GM23248 (cell line): Measurements from ENCODE around the gene ARAP3. TPM values are rescaled to one million over a fixed set of nuclear protein-coding genes. Genes with fewer than 3 reads are reported as not detected.

ENCODE experiments used
- DNase-seq: peaks from one replicate; pipeline ENCODE4 v3.0.0-alpha.2; 2015
- H2AFZ ChIP-seq: fragments of 200-600 bp; sonication (generic); 2 replicates; pipeline ENCODE4 v1.6.1; 2016; ENCODE audit warnings: antibody characterized with exemption
- H3F3A ChIP-seq: fragments of 200-600 bp; sonication (generic); 2 replicates; pipeline ENCODE4 v1.6.1; 2016; ENCODE audit warnings: mild to moderate bottlenecking, antibody characterized with exemption, mixed run types; ENCODE audit not compliant: insufficient read depth
- H3K27ac ChIP-seq: fragments of 200-600 bp; sonication (generic); 2 replicates; pipeline ENCODE4 v1.5.1; 2016; ENCODE audit warnings: mild to moderate bottlenecking
- H3K27me3 ChIP-seq: fragments of 200-600 bp; sonication (generic); replicated peaks from 2 replicates; pipeline ENCODE4 v1.6.1; 2016; ENCODE audit warnings: mild to moderate bottlenecking; ENCODE audit not compliant: insufficient read depth
- H3K36me3 ChIP-seq: fragments of 200-600 bp; sonication (generic); 2 replicates; pipeline ENCODE4 v1.6.1; 2016; ENCODE audit warnings: low read depth, mild to moderate bottlenecking
- H3K4me1 ChIP-seq: fragments of 200-600 bp; sonication (generic); 2 replicates; pipeline ENCODE4 v1.6.1; 2016; ENCODE audit warnings: mild to moderate bottlenecking; ENCODE audit not compliant: insufficient read depth
- H3K4me2 ChIP-seq: fragments of 200-600 bp; sonication (generic); one replicate; pipeline ENCODE4 v1.6.1; 2016; ENCODE audit warnings: mild to moderate bottlenecking; ENCODE audit not compliant: unreplicated experiment
- H3K4me3 ChIP-seq: fragments of 200-600 bp; sonication (generic); 2 replicates; pipeline ENCODE4 v1.5.1; 2016; ENCODE audit warnings: mild to moderate bottlenecking
- H3K79me2 ChIP-seq: fragments of 200-600 bp; sonication (generic); 2 replicates; pipeline ENCODE4 v1.6.1; 2016; ENCODE audit warnings: mild to moderate bottlenecking; ENCODE audit not compliant: insufficient read depth
- H3K9ac ChIP-seq: fragments of 200-600 bp; sonication (generic); 2 replicates; pipeline ENCODE4 v1.6.1; 2016; ENCODE audit warnings: mild to moderate bottlenecking
- H3K9me2 ChIP-seq: fragments of 200-600 bp; sonication (generic); 2 replicates; pipeline ENCODE4 v1.6.1; 2016; ENCODE audit warnings: mixed run types, mild to moderate bottlenecking, moderate library complexity; ENCODE audit not compliant: insufficient read depth
- H3K9me3 ChIP-seq: fragments of 200-600 bp; sonication (generic); one replicate; pipeline ENCODE4 v1.6.1; 2017; ENCODE audit warnings: low read depth
- H4K20me1 ChIP-seq: fragments of 200-600 bp; sonication (generic); 2 replicates; pipeline ENCODE4 v1.6.0; 2016; ENCODE audit not compliant: insufficient read depth
- EZH2 ChIP-seq: fragments of 200-600 bp; sonication (generic); IDR thresholded peaks from 2 replicates; pipeline ENCODE4 v1.6.1; 2018; ENCODE audit warnings: antibody characterized with exemption, mild to moderate bottlenecking; ENCODE audit not compliant: insufficient read depth, poor library complexity, severe bottlenecking
- EZH2phosphoT487 ChIP-seq: fragments of 200-600 bp; sonication (generic); IDR thresholded peaks from 2 replicates; pipeline ENCODE4 v1.6.1; 2018; ENCODE audit warnings: antibody characterized with exemption, moderate library complexity, mild to moderate bottlenecking, low read depth; ENCODE audit not compliant: insufficient read depth
- WGBS, 2 experiments: methylation state at CpG; one replicate each; pipeline ENCODE4 v1.1.6; 2015 to 2017; ENCODE audit warnings: low lambda C conversion rate in 2 of 2, low coverage in 1 of 2; ENCODE audit errors: missing lambda C conversion rate in 2 of 2; 5-methylcytosine and 5-hydroxymethylcytosine counted together
- in situ Hi-C: fragments of 300-500 bp; cut with MboI; formaldehyde crosslinking; loops from 2 replicates; pipeline ENCODE4 v1.15.0; 2020
- polyA plus RNA-seq: library from polyadenylated mRNA; unstranded; fragments of >200 nt; fragmentation: Nextera tagmentation; extraction: Ambion mirVana; gene quantifications from 2 replicates; pipeline ENCODE4 v1.2.1, GENCODE V29; 2016
- total RNA-seq: library from RNA; depleted of rRNA; stranded (reverse); fragments of >200 nt; shearing (Covaris generic); gene quantifications from 2 replicates; pipeline ENCODE4 v1.2.3, GENCODE V29; 2014

The ARAP3 gene
- total and polyA plus RNA-seq, 2 experiments from 2014 or later: 2.2 TPM

DNA sequence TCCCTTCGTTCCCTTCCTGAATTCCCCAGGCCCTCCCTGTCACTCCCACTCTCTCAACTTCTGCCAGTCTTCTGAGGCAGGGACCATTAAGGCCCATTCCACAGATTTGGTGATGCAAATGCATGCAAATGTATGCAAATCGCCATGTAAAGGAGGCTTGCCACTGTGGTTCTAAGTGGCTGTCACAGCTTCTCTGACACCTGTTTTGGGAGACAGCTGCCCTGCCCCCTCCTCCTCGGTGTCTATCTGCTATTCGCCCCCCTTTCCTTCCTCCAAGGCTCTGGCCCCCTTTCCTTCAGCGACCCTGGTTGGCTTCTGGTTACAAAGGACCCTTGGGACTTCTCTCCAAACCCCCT, 10.5 kb upstream of the ARAP3 start:
- H3K9me2 ChIP-seq: no peaks in the 10 kb centered on the region
- no peaks in the 10 kb centered on the region for H3K9me3 ChIP-seq
- in situ Hi-C loops: loop anchor here (5.0 to 25.0 kb wide), 2 partner anchors 270 to 445 kb away; no protein-coding TSS in a partner anchor
- peaks cover 13% of the 10 kb centered on the region for H3K27me3 ChIP-seq
- 27 to 41% methylated on average over 5 of the region's 5 CpGs for WGBS, 2 experiments
- peak overlapping the region; percentile 85 for H2AFZ ChIP-seq
- no peak overlapping the region for H3K27ac ChIP-seq
- peak overlapping the region; percentile 72 for H3K4me3 ChIP-seq
- no peaks in the 10 kb centered on the region for H3K36me3 ChIP-seq
- H3K79me2 ChIP-seq: no peaks in the 10 kb centered on the region
- no peak for TF ChIP-seq EZH2
- TF ChIP-seq EZH2phosphoT487: no peak
- H3K9ac ChIP-seq: no peak overlapping the region
- H4K20me1 ChIP-seq: no peaks in the 10 kb centered on the region
- peaks cover 14% of the 10 kb centered on the region for H3K4me1 ChIP-seq
- DNase-seq: no peak
- peaks cover 8% of the 10 kb centered on the region; the same call in 1 of the 2 replicates for H3F3A ChIP-seq
- peak overlapping the region; percentile 78 for H3K4me2 ChIP-seq

- Histone ChIP-seq H2AFZ (peak overlapping the region; percentile 85), H3K36me3 (no peaks in the 10 kb centered on the region), H4K20me1 (no peaks in the 10 kb centered on the region), H3K79me2 (no peaks in the 10 kb centered on the region), H3K9me2 (no peaks in the 10 kb centered on the region), H3F3A (peaks cover 8% of the 10 kb centered on the region; the same call in 1 of the 2 replicates), H3K4me3 (peak overlapping the region; percentile 72), H3K9me3 (no peaks in the 10 kb centered on the region), H3K27ac (no peak overlapping the region), H3K4me1 (peaks cover 14% of the 10 kb centered on the region), H3K9ac (no peak overlapping the region), H3K27me3 (peaks cover 8% of the 10 kb centered on the region; the same call in 1 of the 2 replicates), H3K4me2 (peak overlapping the region; percentile 78)
- WGBS, 2 experiments: 1 to 2% methylated on average over 30 of the region's 30 CpGs
- TF ChIP-seq EZH2 (no peak), EZH2phosphoT487 (no peak)
- DNase-seq: peak; percentile 85
- in situ Hi-C loops: loop anchor here (5.0 to 25.0 kb wide), 2 partner anchors 270 to 445 kb away; no protein-coding TSS in a partner anchor
Observed at GRCh38 chr5:141691867-141692532, 10.0 kb upstream of the ARAP3 start.

DNA sequence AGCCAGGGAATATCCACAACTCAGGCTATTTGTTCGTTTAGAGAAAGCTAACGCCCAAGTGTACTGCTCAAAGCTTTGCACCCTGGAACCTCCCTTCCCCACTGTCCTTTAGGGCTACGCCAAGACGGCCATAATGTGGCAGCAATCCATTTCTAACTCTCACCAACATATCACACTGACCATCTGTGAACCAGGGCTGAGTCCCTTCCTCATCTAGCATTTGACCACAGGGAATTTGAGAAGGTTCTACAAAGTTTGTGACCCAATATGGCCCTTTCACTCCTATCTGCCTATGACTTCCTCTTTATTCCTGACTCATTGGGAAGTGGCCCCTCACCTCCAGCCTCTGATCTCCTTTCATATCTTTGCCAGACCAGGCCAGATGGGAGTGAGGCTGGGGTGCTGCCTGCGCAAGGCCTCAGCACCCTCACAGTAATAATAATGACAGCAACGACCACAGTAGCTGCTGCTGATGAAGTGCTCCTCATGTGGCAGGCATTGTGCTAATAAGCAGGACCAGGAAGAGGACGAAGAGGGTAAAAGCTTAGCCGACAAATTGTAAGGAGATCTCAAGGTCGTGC, 9.3 kb upstream of the ARAP3 start:
- H3K4me1 ChIP-seq: peaks cover 14% of the 10 kb centered on the region
- no peak for DNase-seq
- no peaks in the 10 kb centered on the region for H3K9me2 ChIP-seq
- H2AFZ ChIP-seq: no peak overlapping the region
- no peak overlapping the region for H3K27ac ChIP-seq
- H3K9me3 ChIP-seq: no peaks in the 10 kb centered on the region
- H4K20me1 ChIP-seq: no peaks in the 10 kb centered on the region
- in situ Hi-C loops: loop anchor here (5.0 to 25.0 kb wide), 2 partner anchors 271 to 446 kb away; no protein-coding TSS in a partner anchor
- no peak overlapping the region for H3K4me3 ChIP-seq
- H3K4me2 ChIP-seq: no peak overlapping the region
- H3K36me3 ChIP-seq: no peaks in the 10 kb centered on the region
- no peak overlapping the region for H3K9ac ChIP-seq
- no peak for TF ChIP-seq EZH2
- no peak for TF ChIP-seq EZH2phosphoT487
- WGBS, 2 experiments: 53 to 54% methylated on average over 9 of the region's 9 CpGs
- H3F3A ChIP-seq: peaks cover 8% of the 10 kb centered on the region; the same call in 1 of the 2 replicates
- no peaks in the 10 kb centered on the region for H3K79me2 ChIP-seq
- peaks cover 8% of the 10 kb centered on the region; the same call in 1 of the 2 replicates for H3K27me3 ChIP-seq

DNA sequence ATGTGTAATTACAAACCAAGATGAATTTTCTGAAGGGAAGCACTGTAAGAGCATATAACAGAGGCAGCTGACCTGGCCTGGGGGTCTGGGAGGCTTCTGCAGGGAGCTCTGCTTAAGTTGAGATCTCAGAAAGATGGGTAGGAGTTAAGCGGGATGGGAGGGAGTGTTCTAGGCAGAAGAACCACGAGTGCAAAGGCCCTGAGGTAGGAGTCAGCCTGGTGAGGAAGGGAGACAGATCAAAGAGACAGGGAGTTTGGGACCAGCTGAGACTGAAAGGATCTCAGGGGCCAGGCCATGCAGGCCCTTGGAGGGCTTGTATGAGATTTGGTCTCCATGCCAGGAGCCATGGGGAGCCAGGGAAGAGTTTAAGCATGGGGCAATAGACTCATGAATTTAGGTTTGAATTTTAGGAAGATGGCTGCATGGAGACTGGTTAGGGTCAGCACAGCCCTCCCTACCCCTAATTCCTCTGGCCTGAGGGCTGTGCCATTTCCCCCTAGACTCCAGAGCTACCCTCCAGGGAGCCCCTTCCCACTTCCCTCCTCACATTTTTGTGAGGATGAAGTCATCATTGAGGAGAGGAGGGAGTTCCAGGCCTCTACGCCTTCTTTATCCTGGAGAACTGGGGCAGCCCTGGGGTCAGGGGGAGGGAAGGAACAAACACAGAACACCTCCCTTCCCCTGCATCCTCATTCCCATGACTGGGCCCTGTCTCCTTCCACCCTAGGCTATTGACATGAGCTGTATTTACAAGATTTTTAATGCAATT, 4.8 kb upstream of the ARAP3 start:
- peaks cover 8% of the 10 kb centered on the region; the same call in 1 of the 2 replicates for H3K27me3 ChIP-seq
- 93 to 94% methylated on average over 3 of the region's 3 CpGs for WGBS, 2 experiments
- no peak overlapping the region for H3K27ac ChIP-seq
- H3K4me3 ChIP-seq: no peak overlapping the region
- no peak overlapping the region for H2AFZ ChIP-seq
- no peaks in the 10 kb centered on the region for H3K9me3 ChIP-seq
- in situ Hi-C loops: loop anchor here (25.0 kb wide), 1 partner anchor 450 kb away; no protein-coding TSS in a partner anchor
- DNase-seq: no peak
- no peaks in the 10 kb centered on the region for H3K4me1 ChIP-seq
- peaks cover 8% of the 10 kb centered on the region; the same call in 1 of the 2 replicates for H3F3A ChIP-seq
- no peaks in the 10 kb centered on the region for H3K9me2 ChIP-seq
- no peak overlapping the region for H3K4me2 ChIP-seq
- H3K36me3 ChIP-seq: no peaks in the 10 kb centered on the region
- TF ChIP-seq EZH2phosphoT487 (no peak), EZH2 (no peak)
- H3K9ac ChIP-seq: no peak overlapping the region
- H4K20me1 ChIP-seq: no peaks in the 10 kb centered on the region
- no peaks in the 10 kb centered on the region for H3K79me2 ChIP-seq
